K562 (cell line): ENCODE measurements around the gene LAX1. TPM values are rescaled to one million over a fixed set of nuclear protein-coding genes. Genes with fewer than 3 reads are reported as not detected.

Experiments
- CBX5 ChIP-seq: IDR thresholded peaks from 2 replicates; pipeline ENCODE4 v1.6.1; 2014; ENCODE audit warnings: low read depth, borderline replicate concordance
- HDAC8 ChIP-seq: fragments of 450-650 bp; IDR thresholded peaks from 2 replicates; pipeline ENCODE4 v1.6.1; 2016; ENCODE audit warnings: mild to moderate bottlenecking, missing genetic modification characterization, moderate library complexity, missing compliant biosample characterization
- KAT8 ChIP-seq: fragments of 450-650 bp; IDR thresholded peaks from 2 replicates; pipeline ENCODE4 v1.6.1; 2016; ENCODE audit warnings: low read depth, mild to moderate bottlenecking
- MAFG ChIP-seq: fragments of 450-650 bp; conservative IDR thresholded peaks from 2 replicates; pipeline ENCODE4 v1.6.1; 2016; ENCODE audit warnings: missing genetic modification characterization, missing compliant biosample characterization
- MAZ ChIP-seq, 2 experiments: fragments of 450-650 bp in 1 of 2; sonication (generic) in 1 of 2; formaldehyde crosslinking; IDR thresholded peaks in 1 of 2; conservative IDR thresholded peaks in 1 of 2; 2 replicates each; pipeline versions ENCODE4 v1.4.0 to v1.5.0; 2020; ENCODE audit warnings: mild to moderate bottlenecking in 1 of 2, missing genetic modification reagents in 1 of 2
- PPARD ChIP-seq: fragments of 250-450 bp; sonication (Bioruptor Pico); IDR thresholded peaks from 2 replicates; pipeline ENCODE4 v1.8.0; 2022; ENCODE audit warnings: inconsistent platforms, mild to moderate bottlenecking, moderate library complexity
- ZNF12 ChIP-seq: sonication (generic); formaldehyde crosslinking; IDR thresholded peaks from 2 replicates; pipeline ENCODE4 v1.4.0; 2020; ENCODE audit warnings: mild to moderate bottlenecking, missing genetic modification reagents
- ZNF146 ChIP-seq: IDR thresholded peaks from one replicate; pipeline ENCODE4 v1.6.1; 2018; ENCODE audit warnings: missing compliant biosample characterization; ENCODE audit not compliant: unreplicated experiment
- ZNF57 ChIP-seq: fragments of 450-650 bp; formaldehyde crosslinking; IDR thresholded peaks from 2 replicates; pipeline ENCODE4 v1.4.0; 2020; ENCODE audit warnings: mild to moderate bottlenecking, moderate library complexity
- polyA plus RNA-seq, 8 experiments: library from polyadenylated mRNA; depleted of rRNA in 4 of 8; stranded (reverse) in 5 of 8; unstranded in 3 of 8; fragments of >200 nt; fragmentation: Nextera tagmentation in 2 of 8; fragmentation: Illumina TruSeq in 1 of 8; extraction: Ambion mirVana in 2 of 8; extraction: Trizol in 1 of 8; gene quantifications; 2 replicates each; pipeline versions ENCODE4 v1.2.1 to v1.2.3, GENCODE V29; 2011 to 2014; ENCODE audit warnings: inconsistent platforms in 1 of 8, missing spikeins in 1 of 8
- total RNA-seq, 7 experiments: library from RNA; depleted of rRNA in 6 of 7; stranded (reverse); fragments of >200 nt in 6 of 7; fragmentation: Illumina TruSeq in 2 of 7; extraction: Trizol in 2 of 7; gene quantifications; 2 replicates each; pipeline versions ENCODE4 v1.2.1 to v1.2.3, GENCODE V29; 2011 to 2021; ENCODE audit warnings: low replicate concordance in 1 of 7
- TF ChIP-seq, protein P1 (sequence below): fragments of 450-650 bp; IDR thresholded peaks from 2 replicates; pipeline ENCODE4 v1.7.1; 2018; ENCODE audit warnings: mild to moderate bottlenecking, low read depth; ENCODE audit not compliant: partially characterized antibody
- TF ChIP-seq, protein P2 (sequence below), 2 experiments: IDR thresholded peaks; 2 replicates each; pipeline ENCODE4 v1.6.1; 2012; ENCODE audit warnings: improper control_type of control experiment in 2 of 2, low read depth in 2 of 2, low read length in 2 of 2, borderline replicate concordance in 1 of 2
- TF ChIP-seq, protein P3 (sequence below): fragments of 250-450 bp; sonication (Bioruptor Pico); IDR thresholded peaks from 2 replicates; pipeline ENCODE4 v1.5.0; 2020; ENCODE audit warnings: mild to moderate bottlenecking, borderline replicate concordance
- TF ChIP-seq, protein P4 (sequence below): sonication (generic); formaldehyde crosslinking; IDR thresholded peaks from 2 replicates; pipeline ENCODE4 v1.8.0; 2023; ENCODE audit warnings: mild to moderate bottlenecking, missing genetic modification reagents
- TF ChIP-seq, protein P5 (sequence below): fragments of 450-650 bp; IDR thresholded peaks from 2 replicates; pipeline ENCODE4 v1.6.1; 2014; ENCODE audit warnings: low read depth, mild to moderate bottlenecking, moderate library complexity, borderline replicate concordance

The LAX1 gene
- total and polyA plus RNA-seq, 9 of the 15 experiments (the other 6 are each of a cell fraction or from before 2014, with no cell fraction given): not detected

DNA sequence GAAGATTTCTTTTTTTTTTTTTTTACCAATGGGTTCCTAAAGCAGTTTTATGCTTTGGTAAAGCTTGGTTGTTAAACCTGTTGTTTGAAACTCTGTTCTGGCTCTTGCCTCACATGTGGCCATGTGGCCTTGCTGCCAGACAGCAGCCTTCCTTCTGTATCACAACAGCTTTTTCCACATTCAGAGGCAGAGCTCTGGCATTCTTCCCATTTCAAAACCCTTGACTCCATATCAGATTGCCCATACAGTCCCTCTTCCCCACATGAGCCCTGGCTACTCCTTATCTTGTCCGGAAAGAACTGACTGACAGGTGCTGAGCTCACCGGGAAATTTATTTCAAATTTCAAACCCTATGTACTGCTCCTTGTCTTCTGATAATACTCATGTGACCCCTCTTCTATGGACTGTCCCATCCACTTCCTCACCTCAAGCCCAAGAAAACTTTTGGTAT lies 38.5 kb upstream of the LAX1 start (continued):
- TF ChIP-seq, protein P1, sequence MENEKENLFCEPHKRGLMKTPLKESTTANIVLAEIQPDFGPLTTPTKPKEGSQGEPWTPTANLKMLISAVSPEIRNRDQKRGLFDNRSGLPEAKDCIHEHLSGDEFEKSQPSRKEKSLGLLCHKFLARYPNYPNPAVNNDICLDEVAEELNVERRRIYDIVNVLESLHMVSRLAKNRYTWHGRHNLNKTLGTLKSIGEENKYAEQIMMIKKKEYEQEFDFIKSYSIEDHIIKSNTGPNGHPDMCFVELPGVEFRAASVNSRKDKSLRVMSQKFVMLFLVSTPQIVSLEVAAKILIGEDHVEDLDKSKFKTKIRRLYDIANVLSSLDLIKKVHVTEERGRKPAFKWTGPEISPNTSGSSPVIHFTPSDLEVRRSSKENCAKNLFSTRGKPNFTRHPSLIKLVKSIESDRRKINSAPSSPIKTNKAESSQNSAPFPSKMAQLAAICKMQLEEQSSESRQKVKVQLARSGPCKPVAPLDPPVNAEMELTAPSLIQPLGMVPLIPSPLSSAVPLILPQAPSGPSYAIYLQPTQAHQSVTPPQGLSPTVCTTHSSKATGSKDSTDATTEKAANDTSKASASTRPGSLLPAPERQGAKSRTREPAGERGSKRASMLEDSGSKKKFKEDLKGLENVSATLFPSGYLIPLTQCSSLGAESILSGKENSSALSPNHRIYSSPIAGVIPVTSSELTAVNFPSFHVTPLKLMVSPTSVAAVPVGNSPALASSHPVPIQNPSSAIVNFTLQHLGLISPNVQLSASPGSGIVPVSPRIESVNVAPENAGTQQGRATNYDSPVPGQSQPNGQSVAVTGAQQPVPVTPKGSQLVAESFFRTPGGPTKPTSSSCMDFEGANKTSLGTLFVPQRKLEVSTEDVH: no peak
- no peak for TF ChIP-seq KAT8
- TF ChIP-seq ZNF57 (CRISPR knock-in tag): no peak
- TF ChIP-seq PPARD (CRISPR knock-in tag): no peak
- TF ChIP-seq HDAC8 (tag): no peak
- TF ChIP-seq, protein P2, sequence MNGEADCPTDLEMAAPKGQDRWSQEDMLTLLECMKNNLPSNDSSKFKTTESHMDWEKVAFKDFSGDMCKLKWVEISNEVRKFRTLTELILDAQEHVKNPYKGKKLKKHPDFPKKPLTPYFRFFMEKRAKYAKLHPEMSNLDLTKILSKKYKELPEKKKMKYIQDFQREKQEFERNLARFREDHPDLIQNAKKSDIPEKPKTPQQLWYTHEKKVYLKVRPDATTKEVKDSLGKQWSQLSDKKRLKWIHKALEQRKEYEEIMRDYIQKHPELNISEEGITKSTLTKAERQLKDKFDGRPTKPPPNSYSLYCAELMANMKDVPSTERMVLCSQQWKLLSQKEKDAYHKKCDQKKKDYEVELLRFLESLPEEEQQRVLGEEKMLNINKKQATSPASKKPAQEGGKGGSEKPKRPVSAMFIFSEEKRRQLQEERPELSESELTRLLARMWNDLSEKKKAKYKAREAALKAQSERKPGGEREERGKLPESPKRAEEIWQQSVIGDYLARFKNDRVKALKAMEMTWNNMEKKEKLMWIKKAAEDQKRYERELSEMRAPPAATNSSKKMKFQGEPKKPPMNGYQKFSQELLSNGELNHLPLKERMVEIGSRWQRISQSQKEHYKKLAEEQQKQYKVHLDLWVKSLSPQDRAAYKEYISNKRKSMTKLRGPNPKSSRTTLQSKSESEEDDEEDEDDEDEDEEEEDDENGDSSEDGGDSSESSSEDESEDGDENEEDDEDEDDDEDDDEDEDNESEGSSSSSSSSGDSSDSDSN (IDR thresholded peaks at IDR 0.05; ENCODE audit: borderline replicate concordance in 1 of 2, low read depth in 2 of 2, low read length in 2 of 2): no peak
- TF ChIP-seq, protein P3, sequence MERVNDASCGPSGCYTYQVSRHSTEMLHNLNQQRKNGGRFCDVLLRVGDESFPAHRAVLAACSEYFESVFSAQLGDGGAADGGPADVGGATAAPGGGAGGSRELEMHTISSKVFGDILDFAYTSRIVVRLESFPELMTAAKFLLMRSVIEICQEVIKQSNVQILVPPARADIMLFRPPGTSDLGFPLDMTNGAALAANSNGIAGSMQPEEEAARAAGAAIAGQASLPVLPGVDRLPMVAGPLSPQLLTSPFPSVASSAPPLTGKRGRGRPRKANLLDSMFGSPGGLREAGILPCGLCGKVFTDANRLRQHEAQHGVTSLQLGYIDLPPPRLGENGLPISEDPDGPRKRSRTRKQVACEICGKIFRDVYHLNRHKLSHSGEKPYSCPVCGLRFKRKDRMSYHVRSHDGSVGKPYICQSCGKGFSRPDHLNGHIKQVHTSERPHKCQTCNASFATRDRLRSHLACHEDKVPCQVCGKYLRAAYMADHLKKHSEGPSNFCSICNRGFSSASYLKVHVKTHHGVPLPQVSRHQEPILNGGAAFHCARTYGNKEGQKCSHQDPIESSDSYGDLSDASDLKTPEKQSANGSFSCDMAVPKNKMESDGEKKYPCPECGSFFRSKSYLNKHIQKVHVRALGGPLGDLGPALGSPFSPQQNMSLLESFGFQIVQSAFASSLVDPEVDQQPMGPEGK (CRISPR knock-in tag): no peak
- TF ChIP-seq, protein P4, sequence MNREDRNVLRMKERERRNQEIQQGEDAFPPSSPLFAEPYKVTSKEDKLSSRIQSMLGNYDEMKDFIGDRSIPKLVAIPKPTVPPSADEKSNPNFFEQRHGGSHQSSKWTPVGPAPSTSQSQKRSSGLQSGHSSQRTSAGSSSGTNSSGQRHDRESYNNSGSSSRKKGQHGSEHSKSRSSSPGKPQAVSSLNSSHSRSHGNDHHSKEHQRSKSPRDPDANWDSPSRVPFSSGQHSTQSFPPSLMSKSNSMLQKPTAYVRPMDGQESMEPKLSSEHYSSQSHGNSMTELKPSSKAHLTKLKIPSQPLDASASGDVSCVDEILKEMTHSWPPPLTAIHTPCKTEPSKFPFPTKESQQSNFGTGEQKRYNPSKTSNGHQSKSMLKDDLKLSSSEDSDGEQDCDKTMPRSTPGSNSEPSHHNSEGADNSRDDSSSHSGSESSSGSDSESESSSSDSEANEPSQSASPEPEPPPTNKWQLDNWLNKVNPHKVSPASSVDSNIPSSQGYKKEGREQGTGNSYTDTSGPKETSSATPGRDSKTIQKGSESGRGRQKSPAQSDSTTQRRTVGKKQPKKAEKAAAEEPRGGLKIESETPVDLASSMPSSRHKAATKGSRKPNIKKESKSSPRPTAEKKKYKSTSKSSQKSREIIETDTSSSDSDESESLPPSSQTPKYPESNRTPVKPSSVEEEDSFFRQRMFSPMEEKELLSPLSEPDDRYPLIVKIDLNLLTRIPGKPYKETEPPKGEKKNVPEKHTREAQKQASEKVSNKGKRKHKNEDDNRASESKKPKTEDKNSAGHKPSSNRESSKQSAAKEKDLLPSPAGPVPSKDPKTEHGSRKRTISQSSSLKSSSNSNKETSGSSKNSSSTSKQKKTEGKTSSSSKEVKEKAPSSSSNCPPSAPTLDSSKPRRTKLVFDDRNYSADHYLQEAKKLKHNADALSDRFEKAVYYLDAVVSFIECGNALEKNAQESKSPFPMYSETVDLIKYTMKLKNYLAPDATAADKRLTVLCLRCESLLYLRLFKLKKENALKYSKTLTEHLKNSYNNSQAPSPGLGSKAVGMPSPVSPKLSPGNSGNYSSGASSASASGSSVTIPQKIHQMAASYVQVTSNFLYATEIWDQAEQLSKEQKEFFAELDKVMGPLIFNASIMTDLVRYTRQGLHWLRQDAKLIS (CRISPR knock-in tag): no peak
- peak in 1 of 2 experiments; percentile 55; a peak in 3 of 4 replicates for TF ChIP-seq MAZ (CRISPR knock-in tag; conservative IDR thresholded peaks at IDR 0.05 in 1 of 2, IDR thresholded peaks at IDR 0.05 in 1 of 2)
- no peak for TF ChIP-seq ZNF12 (CRISPR knock-in tag)
- TF ChIP-seq, protein P5, sequence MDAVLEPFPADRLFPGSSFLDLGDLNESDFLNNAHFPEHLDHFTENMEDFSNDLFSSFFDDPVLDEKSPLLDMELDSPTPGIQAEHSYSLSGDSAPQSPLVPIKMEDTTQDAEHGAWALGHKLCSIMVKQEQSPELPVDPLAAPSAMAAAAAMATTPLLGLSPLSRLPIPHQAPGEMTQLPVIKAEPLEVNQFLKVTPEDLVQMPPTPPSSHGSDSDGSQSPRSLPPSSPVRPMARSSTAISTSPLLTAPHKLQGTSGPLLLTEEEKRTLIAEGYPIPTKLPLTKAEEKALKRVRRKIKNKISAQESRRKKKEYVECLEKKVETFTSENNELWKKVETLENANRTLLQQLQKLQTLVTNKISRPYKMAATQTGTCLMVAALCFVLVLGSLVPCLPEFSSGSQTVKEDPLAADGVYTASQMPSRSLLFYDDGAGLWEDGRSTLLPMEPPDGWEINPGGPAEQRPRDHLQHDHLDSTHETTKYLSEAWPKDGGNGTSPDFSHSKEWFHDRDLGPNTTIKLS: peak; percentile 15; the same call in 1 of the 2 replicates
- TF ChIP-seq ZNF146 (CRISPR knock-in tag): no peak
- TF ChIP-seq MAFG (tag): no peak
- no peak for TF ChIP-seq CBX5
